Measurements from ENCODE around the gene FGF18. TPM values are rescaled to one million over a fixed set of nuclear protein-coding genes. Genes with fewer than 3 reads are reported as not detected.

The FGF18 gene
- total RNA-seq, 1 donor from 2014 or later = 0.13 TPM

DNA sequence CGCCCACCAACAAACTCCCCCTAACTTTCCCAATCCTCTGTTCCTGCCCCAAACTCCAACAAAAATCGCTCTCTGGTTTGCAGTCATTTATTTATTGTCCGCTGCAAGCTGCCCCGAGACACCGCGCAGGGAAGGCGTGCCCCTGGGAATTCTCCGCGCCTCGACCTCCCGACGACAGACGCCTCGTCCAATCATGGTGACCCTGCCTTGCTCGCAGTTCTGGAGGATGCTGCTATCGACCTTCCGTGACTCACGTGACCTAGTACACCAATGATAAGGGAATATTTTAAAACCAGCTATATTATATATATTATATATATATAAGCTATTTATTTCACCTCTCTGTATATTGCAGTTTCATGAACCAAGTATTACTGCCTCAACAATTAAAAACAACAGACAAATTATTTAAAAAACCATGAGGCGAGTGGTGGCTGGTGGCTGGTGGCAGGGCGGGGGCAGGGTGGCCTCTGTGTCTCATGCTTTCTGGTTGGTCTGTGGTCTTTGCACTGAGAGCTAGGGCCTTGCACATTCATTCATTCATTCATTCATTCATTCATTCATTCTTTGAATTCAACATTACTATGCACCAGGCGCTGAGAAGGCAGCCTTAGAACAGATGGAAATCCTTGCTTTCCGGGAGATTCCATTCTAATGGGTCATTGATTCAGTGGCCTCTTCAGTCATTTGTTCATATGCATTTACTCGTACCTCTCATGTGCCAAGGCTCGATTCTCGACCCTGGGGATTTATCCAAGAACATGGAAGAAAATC lies 37.9 kb downstream of the FGF18 start:
- Mint-ChIP-seq H3K9me3 (ENCODE audit: unreplicated experiment) (no peaks in the 10 kb centered on the region), H3K36me3 (ENCODE audit: low read depth, unreplicated experiment) (no peaks in the 10 kb centered on the region), H3K27me3 (ENCODE audit: unreplicated experiment) (no peaks in the 10 kb centered on the region), H3K27ac (ENCODE audit: unreplicated experiment) (no peak overlapping the region), H3K4me3 (ENCODE audit: unreplicated experiment) (no peak overlapping the region), H3K4me1 (ENCODE audit: unreplicated experiment) (no peaks in the 10 kb centered on the region)
- no peak for DNase-seq (ENCODE audit: low spot score)
- no peak for TF ChIP-seq CTCF (IDR thresholded peaks at IDR 0.05; ENCODE audit: unreplicated experiment)

DNA sequence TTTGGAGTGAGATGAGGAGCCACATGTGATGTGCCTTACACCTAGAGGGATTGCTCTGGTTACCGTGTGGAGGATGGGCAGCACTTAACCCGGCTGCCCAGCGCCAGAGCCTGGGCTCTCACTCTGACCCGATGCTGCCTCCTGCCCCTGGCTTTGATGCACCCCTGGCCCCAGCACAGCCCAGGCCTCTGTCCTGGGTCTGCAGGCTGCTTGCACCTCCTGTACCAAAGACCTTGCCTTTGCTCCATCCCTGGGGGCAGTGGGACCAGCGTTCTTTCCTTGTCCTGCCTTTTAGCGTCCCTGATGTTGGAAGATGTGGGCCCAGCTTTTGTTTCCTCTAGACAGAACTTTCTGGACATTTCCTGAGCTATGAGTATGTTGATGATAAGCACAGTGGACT lies 40.4 kb downstream of the FGF18 start:
- H3K4me1 Mint-ChIP-seq (ENCODE audit: unreplicated experiment) = no peaks in the 10 kb centered on the region
- H3K27me3 Mint-ChIP-seq (ENCODE audit: unreplicated experiment) = peaks cover 2% of the 10 kb centered on the region
- no peak overlapping the region for H3K4me3 Mint-ChIP-seq (ENCODE audit: unreplicated experiment)
- no peak overlapping the region for H3K27ac Mint-ChIP-seq (ENCODE audit: unreplicated experiment)
- no peak for TF ChIP-seq CTCF (IDR thresholded peaks at IDR 0.05; ENCODE audit: unreplicated experiment)
- DNase-seq (ENCODE audit: low spot score) = no peak
- H3K9me3 Mint-ChIP-seq (ENCODE audit: unreplicated experiment) = no peaks in the 10 kb centered on the region
- no peaks in the 10 kb centered on the region for H3K36me3 Mint-ChIP-seq (ENCODE audit: low read depth, unreplicated experiment)

DNA sequence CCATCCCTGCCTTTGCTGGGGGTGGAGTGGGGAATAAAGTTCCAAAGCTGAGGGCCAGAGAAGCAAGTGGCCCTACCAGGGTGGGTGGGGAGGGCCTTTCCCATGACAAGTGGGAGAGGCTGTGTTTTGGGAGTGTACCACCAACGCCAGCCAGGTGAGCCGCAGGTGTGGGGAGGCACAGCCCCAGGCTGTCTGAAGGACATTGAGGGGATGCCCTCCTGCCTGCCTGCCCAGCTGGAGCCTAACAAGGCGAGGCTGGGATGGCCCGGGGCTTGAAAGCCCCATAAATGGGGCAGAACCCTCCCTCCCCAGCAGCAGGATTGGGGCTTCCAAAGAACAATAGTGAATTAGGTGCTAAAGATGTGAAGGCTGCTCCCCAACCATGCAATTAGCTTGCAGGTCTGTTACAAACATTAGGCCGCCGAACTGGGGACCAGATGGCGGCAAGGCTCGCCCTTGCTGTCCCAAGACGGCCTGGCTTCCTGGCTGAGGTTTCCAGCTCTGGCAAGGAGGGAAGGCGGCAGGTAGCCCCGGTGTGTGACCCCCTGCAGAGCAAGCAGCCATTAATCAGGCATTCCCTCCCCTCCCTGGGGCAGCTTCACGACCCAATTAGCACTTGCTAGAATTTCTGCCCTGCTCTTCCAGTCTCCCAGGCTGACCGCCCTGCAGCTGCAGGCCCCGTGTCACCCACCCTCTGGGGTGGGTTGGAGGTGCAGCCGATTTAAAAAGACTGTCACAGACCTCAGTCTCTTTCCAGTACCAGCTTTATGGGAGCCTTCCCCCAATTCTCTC lies 42.9 kb downstream of the FGF18 start:
- Mint-ChIP-seq H3K4me3 (ENCODE audit: unreplicated experiment) (no peak overlapping the region), H3K4me1 (ENCODE audit: unreplicated experiment) (no peaks in the 10 kb centered on the region), H3K9me3 (ENCODE audit: unreplicated experiment) (no peaks in the 10 kb centered on the region), H3K36me3 (ENCODE audit: low read depth, unreplicated experiment) (no peaks in the 10 kb centered on the region), H3K27me3 (ENCODE audit: unreplicated experiment) (peaks cover 2% of the 10 kb centered on the region), H3K27ac (ENCODE audit: unreplicated experiment) (no peak overlapping the region)
- TF ChIP-seq CTCF (IDR thresholded peaks at IDR 0.05; ENCODE audit: unreplicated experiment) = no peak
- no peak for DNase-seq (ENCODE audit: low spot score)

- Mint-ChIP-seq H3K4me3 (ENCODE audit: unreplicated experiment) (no peak overlapping the region), H3K36me3 (ENCODE audit: low read depth, unreplicated experiment) (no peaks in the 10 kb centered on the region)
Measured at GRCh38 chr5:171462928-171463861, 43.7 kb downstream of the FGF18 start.

More at GRCh38 chr5:171462928-171463861, 43.7 kb downstream of the FGF18 start:
- Mint-ChIP-seq H3K9me3 (ENCODE audit: unreplicated experiment) (no peaks in the 10 kb centered on the region), H3K4me1 (ENCODE audit: unreplicated experiment) (no peaks in the 10 kb centered on the region), H3K27ac (ENCODE audit: unreplicated experiment) (no peak overlapping the region), H3K27me3 (ENCODE audit: unreplicated experiment) (peaks cover 2% of the 10 kb centered on the region)
- no peak for TF ChIP-seq CTCF (IDR thresholded peaks at IDR 0.05; ENCODE audit: unreplicated experiment)
- DNase-seq (ENCODE audit: low spot score) = no peak

Measured in endothelial cell (in vitro differentiated cells).